GM19397 (cell line): ENCODE results near the gene NHSL2.

Source experiments
- ATAC-seq: cut with Tn5 transposase; IDR thresholded peaks from one replicate; pipeline ENCODE4 v1.9.1; 2021; ENCODE audit warnings: mild to moderate bottlenecking, moderate library complexity; ENCODE audit not compliant: unreplicated experiment

Gene NHSL2

GRCh38 chrX:72125331-72126047, 214.8 kb downstream of the NHSL2 start:
- ATAC-seq: no peak

GRCh38 chrX:72126048-72126415, 215.4 kb downstream of the NHSL2 start:
- ATAC-seq: no peak

GRCh38 chrX:72126539-72127140, 216.0 kb downstream of the NHSL2 start:
- ATAC-seq: peak; percentile 73

- ATAC-seq: no peak
Observed at GRCh38 chrX:72127332-72127731, 216.7 kb downstream of the NHSL2 start.

DNA sequence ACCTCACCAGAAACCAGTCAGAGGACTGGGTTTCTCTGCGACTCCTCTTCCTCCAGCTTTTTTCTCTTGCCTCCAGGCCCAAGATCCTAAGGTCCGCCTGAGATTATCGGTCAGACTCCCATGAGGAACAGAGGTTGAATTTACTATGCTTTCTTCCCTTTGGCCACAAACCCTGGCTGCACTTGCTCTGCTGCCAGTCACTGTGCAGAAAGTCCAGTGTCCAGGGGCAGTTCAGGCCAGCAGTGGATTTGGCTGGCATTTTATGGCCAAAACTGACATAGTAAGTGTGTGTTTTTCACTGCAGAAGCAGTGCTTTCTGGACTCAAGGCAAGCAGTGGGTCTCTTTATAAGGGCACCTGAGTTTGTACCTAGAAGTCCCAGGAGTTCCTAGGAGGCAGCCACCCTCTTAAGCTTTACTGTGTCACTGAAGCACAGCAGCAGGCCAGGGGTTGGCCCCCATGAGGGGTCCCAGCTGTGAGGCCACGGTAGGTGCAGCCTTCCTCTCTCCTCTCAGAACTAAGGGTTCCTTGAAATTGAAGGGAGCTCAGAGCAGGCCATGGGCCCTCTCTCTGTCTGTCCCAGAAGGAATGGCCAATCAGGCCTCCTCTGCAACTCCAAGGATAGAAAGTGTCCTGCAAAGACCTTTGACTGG, 217.7 kb downstream of the NHSL2 start:
- no peak for ATAC-seq

GRCh38 chrX:72128881-72129280, 218.2 kb downstream of the NHSL2 start:
- no peak for ATAC-seq

DNA sequence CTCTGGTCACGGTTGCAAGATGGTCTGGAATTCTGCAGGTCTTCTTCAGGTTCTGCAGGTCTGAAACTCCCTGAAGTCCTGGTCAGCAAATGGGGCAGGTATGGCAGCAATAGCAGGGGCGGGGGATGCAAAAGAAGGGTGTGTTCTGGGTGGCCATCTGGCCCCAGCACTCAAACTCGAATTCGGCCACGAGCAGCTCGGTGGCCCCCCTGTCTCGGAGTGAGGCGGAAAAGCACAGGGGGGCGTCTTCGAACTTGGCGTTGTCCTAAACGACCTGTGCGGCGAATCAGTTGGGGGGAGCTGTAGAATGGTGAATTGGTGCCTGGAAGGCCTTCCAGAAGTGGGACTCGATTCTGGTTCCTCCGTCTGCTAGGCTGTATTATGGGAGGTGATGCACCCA, 219.0 kb downstream of the NHSL2 start:
- no peak for ATAC-seq

DNA sequence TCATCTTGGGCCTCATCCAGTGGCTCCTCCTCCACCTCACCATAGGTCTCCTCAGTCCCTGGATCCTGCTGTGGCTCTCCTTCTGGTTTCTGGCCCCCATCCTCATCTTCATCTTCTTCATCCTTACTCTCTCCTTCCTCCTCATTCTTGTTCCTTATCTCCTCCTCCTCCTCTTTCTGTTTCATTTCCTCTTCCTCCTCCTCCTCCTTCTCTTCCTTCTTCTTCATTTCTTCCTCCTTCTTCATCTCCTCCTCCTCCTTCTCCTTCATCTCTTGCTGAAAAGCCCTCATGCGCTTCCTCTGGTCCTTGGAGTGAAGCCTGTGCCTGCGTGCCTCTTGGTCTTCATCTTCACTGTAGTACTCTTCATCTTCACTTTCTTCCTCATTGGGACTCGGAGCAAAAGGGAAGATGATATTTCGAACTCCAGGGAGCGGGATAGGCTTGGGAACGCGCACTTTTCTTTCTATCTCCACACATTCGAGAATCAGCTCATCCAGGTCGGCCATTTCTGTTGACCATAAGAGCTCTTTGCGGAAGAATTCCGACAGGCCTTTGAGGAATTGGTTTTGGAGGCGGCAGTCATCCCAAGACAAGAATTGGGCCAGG, 219.6 kb downstream of the NHSL2 start:
- no peak for ATAC-seq

DNA sequence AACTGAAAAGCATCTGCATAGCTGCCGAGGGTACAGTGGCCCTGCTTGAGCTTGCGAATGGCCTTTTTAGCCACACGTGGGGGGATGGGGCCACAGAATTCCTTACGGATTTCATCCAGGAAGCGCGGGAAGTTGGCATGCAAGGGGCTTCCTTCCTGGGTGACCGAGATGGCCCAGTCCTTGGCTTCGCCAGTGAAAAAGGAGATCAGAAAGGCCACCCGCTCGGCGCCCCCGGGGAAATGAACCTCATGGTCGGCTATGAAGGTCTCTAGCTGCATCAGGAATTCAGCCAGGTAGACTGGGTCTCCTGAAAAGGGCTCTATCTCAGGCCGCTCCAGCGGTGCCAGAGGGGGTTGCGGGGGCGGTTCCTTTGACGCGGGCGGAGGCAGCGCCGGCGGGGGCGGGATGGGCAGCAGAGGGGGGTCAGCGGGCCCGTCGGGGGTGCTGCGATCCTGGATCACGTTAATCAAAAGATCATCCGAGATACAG, 220.2 kb downstream of the NHSL2 start:
- no peak for ATAC-seq

DNA sequence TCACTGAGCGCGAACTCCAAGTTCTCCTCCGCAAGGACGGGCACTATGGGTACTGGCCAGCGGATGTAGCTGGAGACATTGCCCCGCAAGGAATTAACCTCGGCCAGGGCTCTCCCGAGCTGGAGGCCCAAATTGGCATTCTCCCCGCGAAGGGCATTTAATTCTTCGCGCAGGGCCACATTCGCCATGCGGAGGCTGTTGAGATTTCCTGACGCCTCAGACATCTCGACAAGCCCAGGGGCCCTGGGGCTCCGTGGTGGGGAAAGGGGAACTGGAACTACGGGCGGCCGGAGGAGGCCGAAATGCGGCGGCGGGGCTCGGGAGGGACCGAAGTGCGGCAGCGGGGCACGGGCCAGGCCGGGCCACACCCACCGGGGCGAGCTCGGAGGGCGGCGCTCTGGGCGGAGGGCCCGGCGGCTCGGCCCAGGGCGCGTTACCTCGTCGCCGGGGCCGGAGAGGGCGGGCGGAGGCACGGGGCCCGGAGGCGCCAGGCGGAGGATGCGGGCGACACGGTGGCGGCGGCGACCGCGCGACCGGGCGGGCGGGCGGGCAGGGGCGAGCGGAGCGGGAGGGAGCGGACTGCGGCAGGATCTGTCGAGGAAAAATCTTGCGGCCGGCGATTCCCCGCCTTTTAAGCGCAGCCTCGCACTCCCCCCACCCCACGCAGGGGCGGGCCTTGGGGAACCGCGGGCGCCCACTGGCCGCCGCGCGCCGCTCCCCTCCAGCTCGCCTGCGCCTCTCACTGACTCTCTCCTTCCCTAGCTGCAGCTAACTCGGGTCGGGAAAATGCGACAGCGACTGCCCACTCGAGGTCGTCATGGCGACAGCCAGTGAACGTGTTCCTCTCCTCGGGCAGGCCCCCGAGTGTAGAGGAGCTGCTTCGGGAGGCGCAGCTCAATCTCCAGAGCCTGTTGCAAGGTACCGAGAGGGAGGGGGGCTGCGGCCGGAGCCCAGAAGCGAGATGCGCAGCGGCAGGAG, 221.0 kb downstream of the NHSL2 start, which contains the start of gene RTL5:
Gene RTL5 (minus strand): TSS at position 599 of the 978 bp plus-strand sequence.
- ATAC-seq: peak; percentile 55

- no peak for ATAC-seq
Observed at GRCh38 chrX:72132456-72132855, 221.8 kb downstream of the NHSL2 start.

GRCh38 chrX:72133851-72134546, 223.4 kb downstream of the NHSL2 start:
- no peak for ATAC-seq

- ATAC-seq: no peak
Observed at GRCh38 chrX:72137846-72138495, 227.3 kb downstream of the NHSL2 start.

DNA sequence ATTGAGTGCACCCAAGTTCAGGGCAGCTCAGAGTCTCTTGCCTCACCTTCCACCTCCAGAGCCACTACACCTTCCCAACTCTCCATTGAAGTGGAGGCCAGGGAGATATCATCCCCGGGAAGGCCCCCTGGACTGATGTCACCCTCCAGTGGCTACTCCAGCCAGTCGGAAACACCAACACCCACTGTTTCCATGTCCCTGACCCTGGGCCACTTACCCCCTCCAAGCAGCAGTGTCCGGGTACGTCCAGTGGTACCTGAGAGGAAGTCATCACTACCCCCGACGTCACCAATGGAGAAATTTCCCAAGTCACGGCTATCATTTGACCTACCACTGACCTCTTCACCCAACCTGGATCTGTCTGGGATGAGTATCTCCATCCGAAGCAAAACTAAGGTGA, 228.9 kb downstream of the NHSL2 start:
- no peak for ATAC-seq

DNA sequence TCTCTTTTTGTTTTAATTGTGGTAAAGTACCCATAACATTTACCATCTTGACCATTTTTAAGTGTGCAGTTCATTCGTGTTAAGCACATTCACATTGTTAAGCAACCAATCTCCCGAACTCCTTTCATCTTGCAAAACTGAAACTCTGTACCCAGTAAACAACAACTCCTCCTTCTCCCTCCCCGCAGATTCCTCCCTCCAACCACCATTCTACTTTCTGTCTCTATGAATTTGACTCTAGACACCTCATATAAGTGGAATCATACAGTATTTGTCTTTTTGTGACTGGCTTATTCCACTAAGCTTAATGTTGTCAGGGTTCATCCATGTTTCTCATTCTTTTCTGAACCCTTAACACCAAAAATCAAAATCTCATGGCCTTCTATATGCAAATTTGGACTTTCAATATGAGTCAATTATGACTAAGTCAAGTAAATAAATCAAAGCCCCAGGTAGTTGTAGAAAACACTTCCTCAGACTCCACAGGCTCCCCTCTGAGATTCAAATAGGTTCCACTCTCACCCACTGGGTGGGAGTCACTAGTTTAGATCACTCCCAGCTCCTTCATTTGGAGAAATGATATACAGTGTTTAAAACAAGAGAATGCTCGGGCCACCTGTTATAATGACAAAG, 230.8 kb downstream of the NHSL2 start:
- ATAC-seq: peak; percentile 65

DNA sequence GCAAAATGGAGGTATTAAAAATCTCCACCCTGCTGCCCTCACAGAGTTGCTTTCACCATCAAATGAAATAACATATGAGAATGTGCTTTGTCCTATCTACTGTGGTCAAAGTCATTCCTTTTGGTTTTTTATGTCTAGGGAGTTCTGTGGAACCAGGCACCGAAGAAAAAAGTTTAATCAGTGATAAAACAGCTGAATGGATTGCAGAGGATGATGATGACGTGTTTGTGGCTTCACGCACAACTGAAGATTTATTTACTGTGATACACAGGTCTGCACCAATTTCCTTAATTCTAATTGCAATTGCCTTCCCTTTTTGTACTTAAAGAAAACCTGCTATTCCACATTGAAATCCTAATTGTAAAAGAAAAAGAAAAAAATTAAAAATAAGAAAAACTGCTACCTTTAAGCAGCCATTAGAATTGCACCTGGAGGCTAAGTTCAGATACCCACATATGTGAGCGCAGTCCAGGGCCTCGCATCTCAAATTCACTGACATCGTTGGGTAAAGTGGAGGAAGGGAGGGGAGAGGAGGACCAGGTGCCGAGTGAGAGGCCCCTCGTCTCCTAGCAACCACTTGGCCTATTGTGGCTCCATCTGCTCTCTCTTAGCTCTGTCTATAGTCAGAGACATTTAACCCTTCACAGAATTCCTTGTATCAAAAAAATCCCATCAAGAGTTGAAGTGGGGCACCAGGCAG, 231.6 kb downstream of the NHSL2 start:
- no peak for ATAC-seq

GRCh38 chrX:72142794-72143608, 232.4 kb downstream of the NHSL2 start:
- ATAC-seq: no peak

GRCh38 chrX:72143609-72143907, 232.9 kb downstream of the NHSL2 start:
- no peak for ATAC-seq
